Tibial nerve (tissue), 4 donors: ENCODE data around the gene KIRREL3. TPM values are rescaled to one million over a fixed set of nuclear protein-coding genes. Genes with fewer than 3 reads are reported as not detected.

Experiments used
- DNase-seq, 2 donors: peaks; one replicate each; pipeline ENCODE4 v3.0.0-alpha.2; 2019; ENCODE audit warnings: low spot score in 2 of 2
- H3K27ac ChIP-seq, 4 donors: fragments of 200-600 bp; sonication (generic) in 3 of 4; one replicate each; pipeline ENCODE4 v1.5.1; 2017 to 2019; ENCODE audit warnings: mild to moderate bottlenecking in 1 of 4
- H3K27me3 ChIP-seq, 2 donors: fragments of 200-600 bp; sonication (generic) in 1 of 2; one replicate each; pipeline versions ENCODE4 v1.5.1 to v1.6.0; 2017 to 2019
- H3K36me3 ChIP-seq, 3 donors: fragments of 200-600 bp; sonication (generic); one replicate each; pipeline ENCODE4 v1.5.1; 2018 to 2019
- H3K4me1 ChIP-seq, 4 donors: fragments of 200-600 bp; sonication (generic) in 3 of 4; one replicate each; pipeline ENCODE4 v1.5.1; 2017 to 2019
- H3K4me3 ChIP-seq, 4 donors: fragments of 200-600 bp; sonication (generic) in 3 of 4; one replicate each; pipeline ENCODE4 v1.5.1; 2017 to 2019; ENCODE audit warnings: mild to moderate bottlenecking in 1 of 4, moderate library complexity in 1 of 4
- H3K9me3 ChIP-seq, 4 donors: fragments of 200-600 bp; sonication (generic) in 3 of 4; one replicate each; pipeline ENCODE4 v1.5.1; 2017 to 2019
- EP300 ChIP-seq, 2 donors: sonication (generic); formaldehyde crosslinking; IDR thresholded peaks; one replicate each; pipeline ENCODE4 v1.6.1; 2017; ENCODE audit warnings: antibody characterized with exemption in 2 of 2, mild to moderate bottlenecking in 1 of 2
- POLR2A ChIP-seq, 2 donors: fragments of 450-650 bp; IDR thresholded peaks; one replicate each; pipeline ENCODE4 v1.6.1; 2017; ENCODE audit warnings: antibody characterized with exemption in 2 of 2, mild to moderate bottlenecking in 2 of 2, moderate library complexity in 2 of 2
- WGBS, 2 donors: methylation state at CpG; one replicate each; pipeline ENCODE4 v1.1.5; 2018; 5-methylcytosine and 5-hydroxymethylcytosine counted together
- total RNA-seq, 4 donors: library from RNA; depleted of rRNA; stranded (reverse); fragments of >200 nt; gene quantifications; one replicate each; pipeline ENCODE4 v1.1.0, GENCODE V29; 2016
- TF ChIP-seq, protein P1 (sequence below), 5 experiments: fragments of 200-600 bp in 3 of 5; fragments of 450-650 bp in 2 of 5; sonication (generic) in 3 of 5; IDR thresholded peaks; one replicate each; pipeline ENCODE4 v1.5.1; 2016 to 2019; ENCODE audit warnings: antibody characterized with exemption in 5 of 5, mild to moderate bottlenecking in 3 of 5, moderate library complexity in 2 of 5

The KIRREL3 gene
- total RNA-seq, 4 donors from 2014 or later, result not detected

- Histone ChIP-seq H3K36me3 (no peaks in the 10 kb centered on the region), H3K4me3 (no peak overlapping the region), H3K27me3 (no peaks in the 10 kb centered on the region), H3K4me1 (no peaks in the 10 kb centered on the region), H3K27ac (no peak overlapping the region), H3K9me3 (no peaks in the 10 kb centered on the region)
- TF ChIP-seq, protein P1, sequence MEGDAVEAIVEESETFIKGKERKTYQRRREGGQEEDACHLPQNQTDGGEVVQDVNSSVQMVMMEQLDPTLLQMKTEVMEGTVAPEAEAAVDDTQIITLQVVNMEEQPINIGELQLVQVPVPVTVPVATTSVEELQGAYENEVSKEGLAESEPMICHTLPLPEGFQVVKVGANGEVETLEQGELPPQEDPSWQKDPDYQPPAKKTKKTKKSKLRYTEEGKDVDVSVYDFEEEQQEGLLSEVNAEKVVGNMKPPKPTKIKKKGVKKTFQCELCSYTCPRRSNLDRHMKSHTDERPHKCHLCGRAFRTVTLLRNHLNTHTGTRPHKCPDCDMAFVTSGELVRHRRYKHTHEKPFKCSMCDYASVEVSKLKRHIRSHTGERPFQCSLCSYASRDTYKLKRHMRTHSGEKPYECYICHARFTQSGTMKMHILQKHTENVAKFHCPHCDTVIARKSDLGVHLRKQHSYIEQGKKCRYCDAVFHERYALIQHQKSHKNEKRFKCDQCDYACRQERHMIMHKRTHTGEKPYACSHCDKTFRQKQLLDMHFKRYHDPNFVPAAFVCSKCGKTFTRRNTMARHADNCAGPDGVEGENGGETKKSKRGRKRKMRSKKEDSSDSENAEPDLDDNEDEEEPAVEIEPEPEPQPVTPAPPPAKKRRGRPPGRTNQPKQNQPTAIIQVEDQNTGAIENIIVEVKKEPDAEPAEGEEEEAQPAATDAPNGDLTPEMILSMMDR (IDR thresholded peaks at IDR 0.05), result no peak
- no peak for TF ChIP-seq EP300 (IDR thresholded peaks at IDR 0.05)
- no peak for TF ChIP-seq POLR2A (IDR thresholded peaks at IDR 0.05)
- DNase-seq, result no peak
- 17 to 22% methylated on average over 2 of the region's 2 CpGs for WGBS, 2 donors
These were observed 362.8 kb downstream of the KIRREL3 start for GRCh38 chr11:126637795-126638175.

- 59 to 72% methylated on average over 5 of the region's 5 CpGs for WGBS, 2 donors
- TF ChIP-seq, protein P1 (IDR thresholded peaks at IDR 0.05), result no peak
- TF ChIP-seq POLR2A (IDR thresholded peaks at IDR 0.05) (no peak), EP300 (IDR thresholded peaks at IDR 0.05) (no peak)
These were observed 363.4 kb downstream of the KIRREL3 start for GRCh38 chr11:126636911-126637794.

DNA sequence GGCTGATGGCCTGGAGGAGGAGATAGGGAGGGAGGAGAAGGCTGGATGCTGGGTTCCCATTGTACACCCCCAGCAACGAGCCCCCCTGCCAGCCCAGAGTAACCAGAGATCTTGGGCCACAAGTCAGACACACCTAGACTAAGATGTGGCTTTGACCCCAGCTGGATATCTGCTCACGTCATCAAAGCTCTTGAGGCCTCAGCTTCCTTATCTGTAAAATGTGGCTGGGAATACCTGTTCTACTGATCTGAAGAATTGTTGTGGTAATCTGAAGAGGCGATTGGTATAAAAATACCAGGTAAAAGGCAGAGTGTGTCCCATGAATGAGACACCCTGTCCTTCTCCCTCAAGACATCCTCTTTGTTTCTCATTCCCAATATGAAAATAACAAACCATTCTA lies 365.1 kb downstream of the KIRREL3 start:
- Histone ChIP-seq H3K4me3 (no peak overlapping the region), H3K27ac (no peak overlapping the region), H3K36me3 (no peaks in the 10 kb centered on the region), H3K4me1 (no peaks in the 10 kb centered on the region), H3K9me3 (no peaks in the 10 kb centered on the region), H3K27me3 (no peaks in the 10 kb centered on the region)
- no peak for DNase-seq
- 80 to 84% methylated on average over 3 of the region's 3 CpGs for WGBS, 2 donors
- TF ChIP-seq, protein P1 (IDR thresholded peaks at IDR 0.05), result no peak
- TF ChIP-seq EP300 (IDR thresholded peaks at IDR 0.05), result no peak
- TF ChIP-seq POLR2A (IDR thresholded peaks at IDR 0.05), result no peak

More at GRCh38 chr11:126636911-126637794, 363.4 kb downstream of the KIRREL3 start:
- Histone ChIP-seq H3K27me3 (no peaks in the 10 kb centered on the region), H3K36me3 (no peaks in the 10 kb centered on the region), H3K4me1 (no peaks in the 10 kb centered on the region), H3K27ac (no peak overlapping the region), H3K9me3 (no peaks in the 10 kb centered on the region), H3K4me3 (no peak overlapping the region)
- no peak for DNase-seq

- 69 to 83% methylated on average over 2 of the region's 2 CpGs for WGBS, 2 donors
- Histone ChIP-seq H3K27me3 (no peaks in the 10 kb centered on the region), H3K4me1 (no peaks in the 10 kb centered on the region), H3K36me3 (no peaks in the 10 kb centered on the region), H3K4me3 (no peak overlapping the region), H3K27ac (no peak overlapping the region), H3K9me3 (no peaks in the 10 kb centered on the region)
- no peak for DNase-seq
- TF ChIP-seq POLR2A (IDR thresholded peaks at IDR 0.05), result no peak
- TF ChIP-seq, protein P1 (IDR thresholded peaks at IDR 0.05), result no peak
- TF ChIP-seq EP300 (IDR thresholded peaks at IDR 0.05), result no peak
These were observed 365.6 kb downstream of the KIRREL3 start for GRCh38 chr11:126634963-126635362.

DNA sequence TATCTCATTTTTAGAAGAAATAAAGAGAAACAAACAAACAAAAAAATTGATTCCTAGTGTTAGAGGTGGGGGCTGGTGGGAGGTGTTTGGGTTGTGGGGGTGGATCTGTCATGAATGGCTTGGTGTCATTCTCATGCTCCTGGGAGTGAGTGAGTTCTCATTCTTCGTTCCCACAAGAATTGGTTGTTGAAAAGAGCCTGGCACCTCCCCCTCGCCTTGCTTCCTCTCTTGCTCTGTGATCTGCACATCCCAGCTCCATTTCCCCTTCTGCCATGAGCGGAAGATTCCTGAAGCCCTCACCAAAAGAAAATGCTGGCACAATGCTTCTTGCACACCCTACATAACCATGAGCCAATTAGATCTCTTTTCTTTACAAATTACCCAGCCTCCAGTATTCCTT lies 367.2 kb downstream of the KIRREL3 start:
- TF ChIP-seq, protein P1 (IDR thresholded peaks at IDR 0.05), result no peak
- TF ChIP-seq POLR2A (IDR thresholded peaks at IDR 0.05) (no peak), EP300 (IDR thresholded peaks at IDR 0.05) (no peak)
- WGBS, 2 donors, result 43 to 46% methylated on average over 3 of the region's 3 CpGs

More for the DNA sequence above, 367.2 kb downstream of the KIRREL3 start:
- Histone ChIP-seq H3K4me3 (no peak overlapping the region), H3K27ac (no peak overlapping the region), H3K9me3 (no peaks in the 10 kb centered on the region), H3K36me3 (no peaks in the 10 kb centered on the region), H3K4me1 (no peaks in the 10 kb centered on the region), H3K27me3 (no peaks in the 10 kb centered on the region)
- DNase-seq, result no peak
